A549 (cell line): Measurements from ENCODE around the gene IL23R. TPM values are rescaled to one million over a fixed set of nuclear protein-coding genes. Genes with fewer than 3 reads are reported as not detected.

Experiments
- ATAC-seq, 2 experiments: fragments of 200-7000 bp in 1 of 2; fragments of >200 bp in 1 of 2; cut with Nextera tagmentation in 1 of 2; cut with Tn5 transposase in 1 of 2; 3 replicates each; pipeline versions ENCODE4 v1.8.0 to v1.9.1; 2018 to 2020; ENCODE audit warnings: mild to moderate bottlenecking in 1 of 2, moderate library complexity in 1 of 2
- CTCF ChIA-PET: fragments of 300-600 bp; sonication (Branson Sonifier 250); formaldehyde crosslinking; extraction: SDS; loops from one replicate; lab custom pipeline; 2021; ENCODE audit warnings: antibody characterized with exemption, inconsistent platforms; lab: Yijun Ruan, JAX
- POLR2A ChIA-PET: fragments of 350-600 bp; formaldehyde crosslinking; extraction: SDS; loops from one replicate; lab custom pipeline; 2021; ENCODE audit warnings: antibody characterized with exemption, inconsistent platforms; lab: Yijun Ruan, JAX
- DNase-seq, 2 experiments: peaks; one replicate each; pipeline versions ENCODE4 v3.0.0 to v3.0.0-alpha.2; 2011 to 2016; ENCODE audit warnings: low read depth in 1 of 2, low spot score in 1 of 2
- FAIRE-seq: peaks from 2 replicates; lab custom pipeline; 2011; peaks lifted over from hg19 to GRCh38; lab: Jason Lieb, UNC
- H3K27ac ChIP-seq, 2 experiments: fragments of >200 bp; sonication (Bioruptor Twin); formaldehyde crosslinking; 3 replicates each; pipeline ENCODE4 v1.5.1; 2016 to 2017
- H3K4me1 ChIP-seq: fragments of >200 bp; sonication (Bioruptor Twin); formaldehyde crosslinking; 3 replicates; pipeline ENCODE4 v1.6.1; 2016
- H3K4me2 ChIP-seq: fragments of >200 bp; sonication (Bioruptor Twin); formaldehyde crosslinking; 3 replicates; pipeline ENCODE4 v1.6.1; 2016
- H3K4me3 ChIP-seq: fragments of >200 bp; sonication (Bioruptor Twin); formaldehyde crosslinking; 3 replicates; pipeline ENCODE4 v1.5.1; 2016
- H3K9me3 ChIP-seq: fragments of >200 bp; sonication (Bioruptor Twin); formaldehyde crosslinking; 3 replicates; pipeline ENCODE4 v1.6.1; 2016
- BCL3 ChIP-seq: fragments of >200 bp; sonication (Bioruptor Twin); formaldehyde crosslinking; IDR thresholded peaks from 3 replicates; pipeline ENCODE4 v1.6.1; 2016
- CBX2 ChIP-seq: fragments of 200-600 bp; sonication (generic); IDR thresholded peaks from 2 replicates; pipeline ENCODE4 v1.6.1; 2016; ENCODE audit warnings: low read depth, mild to moderate bottlenecking, borderline replicate concordance
- CBX8 ChIP-seq: fragments of 200-600 bp; sonication (generic); IDR thresholded peaks from 2 replicates; pipeline ENCODE4 v1.6.1; 2016
- CEBPB ChIP-seq, 2 experiments: fragments of >200 bp in 1 of 2; sonication (Bioruptor Twin) in 1 of 2; formaldehyde crosslinking in 1 of 2; IDR thresholded peaks; 2 replicates each; pipeline ENCODE4 v1.6.1; 2012 to 2016
- EHMT2 ChIP-seq: fragments of 200-600 bp; sonication (generic); IDR thresholded peaks from 2 replicates; pipeline ENCODE4 v1.6.1; 2016; ENCODE audit warnings: antibody characterized with exemption, low read depth, mild to moderate bottlenecking, moderate library complexity
- ESRRA ChIP-seq: fragments of 150-350 bp; IDR thresholded peaks from 2 replicates; pipeline ENCODE4 v1.6.1; 2014; ENCODE audit warnings: mild to moderate bottlenecking, low read length, borderline replicate concordance
- FOXS1 ChIP-seq: fragments of 250-450 bp; sonication (Bioruptor Pico); IDR thresholded peaks from 2 replicates; pipeline ENCODE4 v1.5.0; 2020; ENCODE audit warnings: mild to moderate bottlenecking, moderate library complexity
- GATA3 ChIP-seq: IDR thresholded peaks from 2 replicates; pipeline ENCODE4 v1.6.1; 2012; ENCODE audit warnings: borderline replicate concordance
- HDAC2 ChIP-seq: fragments of 200-600 bp; sonication (generic); IDR thresholded peaks from 2 replicates; pipeline ENCODE4 v1.6.1; 2016
- HES2 ChIP-seq: fragments of >200 bp; sonication (Bioruptor Twin); formaldehyde crosslinking; IDR thresholded peaks from 2 replicates; pipeline ENCODE4 v1.6.1; 2016
- HMGXB4 ChIP-seq: fragments of 250-450 bp; sonication (Bioruptor Pico); IDR thresholded peaks from 2 replicates; pipeline ENCODE4 v1.5.0; 2021; ENCODE audit warnings: mild to moderate bottlenecking, moderate library complexity, borderline replicate concordance
- HOXA7 ChIP-seq: fragments of 250-450 bp; sonication (Bioruptor Pico); IDR thresholded peaks from 2 replicates; pipeline ENCODE4 v1.5.0; 2020; ENCODE audit warnings: mild to moderate bottlenecking, moderate library complexity
- HOXB5 ChIP-seq: fragments of 250-450 bp; sonication (Bioruptor Pico); IDR thresholded peaks from 2 replicates; pipeline ENCODE4 v1.5.0; 2020; ENCODE audit warnings: mild to moderate bottlenecking, moderate library complexity
- MAFK ChIP-seq: fragments of 450-650 bp; IDR thresholded peaks from 2 replicates; pipeline ENCODE4 v1.6.1; 2014; ENCODE audit not compliant: partially characterized antibody
- MAZ ChIP-seq: fragments of 150-350 bp; IDR thresholded peaks from 2 replicates; pipeline ENCODE4 v1.6.1; 2014; ENCODE audit warnings: antibody characterized with exemption, low read depth, low read length, borderline replicate concordance
- POLR2A ChIP-seq: IDR thresholded peaks from 2 replicates; pipeline ENCODE4 v1.6.1; 2012; ENCODE audit warnings: mild to moderate bottlenecking, low read length
- RAD21 ChIP-seq, 2 experiments: fragments of >200 bp in 1 of 2; sonication (Bioruptor Twin) in 1 of 2; formaldehyde crosslinking in 1 of 2; IDR thresholded peaks in 1 of 2; conservative IDR thresholded peaks in 1 of 2; 2 replicates in 1 of 2; 3 replicates in 1 of 2; pipeline ENCODE4 v1.6.1; 2012 to 2018; ENCODE audit warnings: inconsistent platforms in 1 of 2
- SMC3 ChIP-seq: fragments of >200 bp; sonication (Bioruptor Twin); formaldehyde crosslinking; IDR thresholded peaks from 3 replicates; pipeline ENCODE4 v1.6.1; 2018; ENCODE audit warnings: inconsistent platforms
- TP53 ChIP-seq: fragments of 250-450 bp; sonication (Bioruptor Pico); IDR thresholded peaks from 2 replicates; pipeline ENCODE4 v1.5.0; 2021; ENCODE audit warnings: mild to moderate bottlenecking, moderate library complexity
- WGBS: methylation state at CpG from one replicate; pipeline ENCODE4 v1.1.6; 2017; ENCODE audit errors: missing lambda C conversion rate; 5-methylcytosine and 5-hydroxymethylcytosine counted together
- polyA plus RNA-seq, 4 experiments: library from polyadenylated mRNA; depleted of rRNA in 3 of 4; stranded (reverse); fragments of >200 nt; fragmentation: RNase III in 1 of 4; extraction: RNeasy Plus Mini Kit Qiagen cat#74134 plus additional on column Dnase treatment in 1 of 4; gene quantifications; 2 replicates in 3 of 4; 3 replicates in 1 of 4; pipeline ENCODE4 v1.2.3, GENCODE V29; 2011 to 2017
- TF ChIP-seq, protein P1 (sequence below): fragments of 250-450 bp; sonication (Bioruptor Pico); IDR thresholded peaks from 2 replicates; pipeline ENCODE4 v1.5.0; 2020; ENCODE audit warnings: low read depth, mild to moderate bottlenecking, moderate library complexity

Gene IL23R
- polyA plus RNA-seq, 2 of the 4 experiments (the other 2 are of a cell fraction) = not detected

DNA sequence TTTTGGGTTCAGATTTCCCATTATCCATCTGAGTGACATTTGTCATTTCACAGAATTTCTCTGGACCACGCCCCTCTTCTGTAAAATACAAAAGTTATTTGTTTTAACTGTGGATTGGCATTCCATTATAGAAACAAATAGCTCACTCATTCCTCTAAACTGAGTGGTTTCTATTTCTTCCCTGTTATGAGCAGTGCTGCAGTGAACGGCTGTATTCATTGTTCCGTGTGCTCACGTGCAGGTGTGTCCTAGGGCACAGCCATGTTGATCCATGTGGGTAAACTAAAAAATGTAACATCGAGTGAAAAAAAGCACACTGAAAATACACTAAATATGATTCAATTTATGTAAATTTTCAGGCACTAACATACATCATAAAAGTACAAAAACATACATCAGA lies 114.4 kb downstream of the IL23R start:
- CTCF ChIA-PET = no interaction called here
- no peaks in the 10 kb centered on the region for H3K9me3 ChIP-seq
- POLR2A ChIA-PET = no interaction called here
- no peak for DNase-seq
- TF ChIP-seq MAFK (no peak), BCL3 (no peak)
- TF ChIP-seq, all 56 proteins: peak for 0
- no peak for ATAC-seq
- WGBS = 26% methylated on average over 5 of the region's 5 CpGs
- Histone ChIP-seq H3K27ac (no peak overlapping the region), H3K4me1 (no peaks in the 10 kb centered on the region), H3K4me3 (no peak overlapping the region), H3K4me2 (no peak overlapping the region)
- no peak for FAIRE-seq

DNA sequence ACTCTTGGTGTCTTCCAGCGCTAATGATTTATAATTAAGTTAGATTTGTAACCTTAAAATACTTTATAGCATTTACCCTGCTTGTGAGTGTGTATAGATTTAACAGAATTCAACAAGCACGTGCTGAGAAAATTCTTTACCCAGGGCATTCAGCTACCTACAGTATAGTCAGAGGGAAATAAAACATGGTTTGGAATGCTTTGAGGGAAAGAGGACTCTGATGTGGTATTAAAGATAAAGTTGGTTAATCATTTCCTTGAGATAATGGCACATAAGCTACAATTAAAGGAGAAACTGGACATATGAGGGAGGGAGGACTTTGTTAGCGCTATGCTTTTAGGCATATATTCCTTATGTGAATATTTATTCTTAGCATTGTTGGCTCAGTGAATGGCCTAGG lies 115.0 kb downstream of the IL23R start:
- POLR2A ChIA-PET = interaction anchor here (0.6 kb wide), 1 partner anchor 16 kb away, joined by 6 read pairs; no protein-coding TSS in a partner anchor
- H3K4me2 ChIP-seq = no peak overlapping the region
- FAIRE-seq = no peak
- WGBS = 28% methylated on average over 3 of the region's 3 CpGs
- CTCF ChIA-PET = no interaction called here
- H3K9me3 ChIP-seq = no peaks in the 10 kb centered on the region
- TF ChIP-seq SMC3 (no peak), HOXA7 (CRISPR knock-in tag) (no peak), TP53 (CRISPR knock-in tag) (no peak), CEBPB (IDR thresholded peaks at IDR 0.05) (no peak), CBX2 (no peak), ESRRA (no peak), MAFK (no peak)
- no peak overlapping the region for H3K27ac ChIP-seq
- H3K4me3 ChIP-seq = no peak overlapping the region
- ATAC-seq = no peak
- H3K4me1 ChIP-seq = no peaks in the 10 kb centered on the region
- no peak for DNase-seq

DNA sequence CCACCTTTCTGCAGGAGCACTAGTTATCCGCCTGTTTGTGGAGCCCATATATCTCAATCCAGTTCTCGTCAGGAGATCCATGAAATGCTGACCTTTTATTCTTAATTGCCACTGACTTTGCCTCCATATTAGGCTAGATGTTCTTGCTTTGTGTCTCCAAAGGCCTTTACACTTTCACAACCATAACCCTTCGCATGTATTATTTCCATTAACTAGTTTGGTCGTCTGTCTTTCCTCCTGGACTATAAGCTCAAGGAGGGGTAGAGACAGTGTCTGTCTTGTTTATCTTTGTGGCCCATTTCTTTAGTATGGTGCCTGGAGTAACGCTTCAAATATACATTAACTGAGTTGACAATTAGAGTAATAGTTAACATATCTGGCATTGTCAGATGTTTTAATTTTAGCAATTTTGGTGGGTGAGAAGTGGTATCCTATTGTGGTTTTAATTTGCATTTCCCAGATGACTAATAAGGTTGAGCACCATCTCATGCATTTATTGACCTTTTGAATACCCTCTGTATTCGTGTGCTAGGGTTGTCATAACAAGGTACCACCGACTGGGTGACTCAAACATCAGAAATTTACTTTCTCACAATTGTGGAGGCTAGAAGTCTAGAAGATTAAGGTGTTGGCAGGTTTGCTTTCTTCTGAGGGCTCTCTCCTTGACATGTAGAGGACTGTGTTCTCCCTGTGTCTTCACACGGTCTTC lies 119.7 kb downstream of the IL23R start:
- H3K27ac ChIP-seq = no peak overlapping the region
- no peak overlapping the region for H3K4me2 ChIP-seq
- ChIA-PET CTCF (no interaction called here), POLR2A (no interaction called here)
- 38% methylated on average over 8 of the region's 8 CpGs for WGBS
- no peak overlapping the region for H3K4me3 ChIP-seq
- H3K9me3 ChIP-seq = no peaks in the 10 kb centered on the region
- FAIRE-seq = no peak
- no peak for ATAC-seq
- H3K4me1 ChIP-seq = no peaks in the 10 kb centered on the region
- DNase-seq = no peak
- TF ChIP-seq HOXB5 (CRISPR knock-in tag) (no peak), GATA3 (no peak), EHMT2 (no peak), HDAC2 (no peak)
- TF ChIP-seq, all 56 proteins: peak for 0

DNA sequence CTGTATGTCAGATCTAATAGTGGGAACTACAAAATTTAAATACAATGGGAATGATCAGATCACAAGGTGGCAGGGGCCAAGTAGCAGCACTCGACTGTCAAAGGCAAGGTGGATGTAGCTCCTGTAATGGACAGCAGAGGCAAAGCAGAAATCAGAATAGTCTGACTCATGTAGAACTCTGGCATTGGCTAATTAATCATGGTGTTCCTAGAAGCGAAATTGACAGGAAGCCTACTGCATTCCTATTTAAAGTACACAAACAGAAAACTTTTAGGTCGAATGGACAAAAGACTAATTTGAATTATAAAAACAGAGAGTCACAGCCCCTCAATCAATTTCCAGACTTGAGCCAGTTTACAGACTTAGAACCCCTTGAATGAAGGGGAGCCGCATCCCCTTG lies 124.0 kb downstream of the IL23R start:
- ATAC-seq (no peak), FAIRE-seq (no peak), DNase-seq (no peak)
- Histone ChIP-seq H3K4me2 (no peak overlapping the region), H3K4me1 (no peaks in the 10 kb centered on the region), H3K27ac (no peak overlapping the region), H3K4me3 (no peak overlapping the region), H3K9me3 (no peaks in the 10 kb centered on the region)
- ChIA-PET POLR2A (no interaction called here), CTCF (no interaction called here)
- TF ChIP-seq FOXS1 (CRISPR knock-in tag) (no peak), RAD21 (conservative IDR thresholded peaks at IDR 0.05 in 1 of 2, IDR thresholded peaks at IDR 0.05 in 1 of 2) (no peak), HOXA7 (CRISPR knock-in tag) (no peak), HMGXB4 (CRISPR knock-in tag) (no peak), HES2 (no peak), MAZ (no peak), BCL3 (no peak), CBX8 (no peak), POLR2A (no peak)
- TF ChIP-seq, protein P1, sequence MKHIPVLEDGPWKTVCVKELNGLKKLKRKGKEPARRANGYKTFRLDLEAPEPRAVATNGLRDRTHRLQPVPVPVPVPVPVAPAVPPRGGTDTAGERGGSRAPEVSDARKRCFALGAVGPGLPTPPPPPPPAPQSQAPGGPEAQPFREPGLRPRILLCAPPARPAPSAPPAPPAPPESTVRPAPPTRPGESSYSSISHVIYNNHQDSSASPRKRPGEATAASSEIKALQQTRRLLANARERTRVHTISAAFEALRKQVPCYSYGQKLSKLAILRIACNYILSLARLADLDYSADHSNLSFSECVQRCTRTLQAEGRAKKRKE (CRISPR knock-in tag) = no peak
- 14% methylated on average over 4 of the region's 4 CpGs for WGBS
